ENCODE data around the gene ABCA9. TPM values are rescaled to one million over a fixed set of nuclear protein-coding genes. Genes with fewer than 3 reads are reported as not detected.
A peak's percentile ranks its signal among the peaks of the same experiment; 100 is the strongest.

ABCA9 gene
- total and polyA plus RNA-seq, 2 experiments from 2014 or later: 0.24 to 0.65 TPM

- in situ Hi-C loops (cut with MboI): no loop called here
- H3K4me1 ChIP-seq (ENCODE audit: insufficient read depth): peaks cover 5% of the 10 kb centered on the region
- no peak overlapping the region for H3K4me2 ChIP-seq (ENCODE audit: unreplicated experiment)
- H3K27me3 ChIP-seq (replicated peaks; ENCODE audit: insufficient read depth): no peaks in the 10 kb centered on the region
- no peak overlapping the region for H2AFZ ChIP-seq
- TF ChIP-seq EZH2 (IDR thresholded peaks at IDR 0.05; ENCODE audit: insufficient read depth, poor library complexity, severe bottlenecking): no peak
- TF ChIP-seq EZH2phosphoT487 (IDR thresholded peaks at IDR 0.05; ENCODE audit: insufficient read depth, low read depth): no peak
- 81 to 83% methylated on average over 5 of the region's 5 CpGs for WGBS, 2 experiments (ENCODE audit: low coverage in 1 of 2, low lambda C conversion rate in 2 of 2, missing lambda C conversion rate in 2 of 2)
- H3K9me3 ChIP-seq (ENCODE audit: low read depth): no peaks in the 10 kb centered on the region
- no peaks in the 10 kb centered on the region for H3K9me2 ChIP-seq (ENCODE audit: insufficient read depth)
- H3K9ac ChIP-seq: no peak overlapping the region
- no peaks in the 10 kb centered on the region for H3K36me3 ChIP-seq (ENCODE audit: low read depth)
- no peaks in the 10 kb centered on the region for H3K79me2 ChIP-seq (ENCODE audit: insufficient read depth)
- H3K27ac ChIP-seq: no peak overlapping the region
- H4K20me1 ChIP-seq (ENCODE audit: insufficient read depth): no peaks in the 10 kb centered on the region
- peaks cover 4% of the 10 kb centered on the region; the same call in 1 of the 2 replicates for H3F3A ChIP-seq (ENCODE audit: insufficient read depth)
- H3K4me3 ChIP-seq: no peak overlapping the region
- no peak for DNase-seq
Measured at GRCh38 chr17:69042308-69042707, 18.4 kb downstream of the ABCA9 start.

DNA sequence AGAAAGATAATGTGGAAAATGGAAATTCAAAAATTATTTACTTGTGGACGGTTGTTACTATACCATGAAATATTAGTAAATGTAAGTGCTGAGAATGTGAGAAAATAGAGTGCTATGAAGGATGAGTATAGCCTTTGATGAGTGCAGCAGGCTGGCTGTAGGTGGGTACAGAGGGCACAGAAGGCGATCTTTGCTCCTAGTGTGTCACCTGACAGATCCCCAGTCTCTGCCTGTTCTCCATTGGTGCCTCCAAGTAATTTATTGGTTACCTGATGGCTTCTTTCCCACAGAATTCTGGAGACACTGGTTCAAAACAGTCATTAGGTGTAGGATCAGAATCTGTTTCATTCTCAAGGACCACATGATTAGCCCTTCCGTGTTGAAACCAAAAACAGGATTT is 28.9 kb downstream of the ABCA9 start:
- WGBS, 2 experiments (ENCODE audit: low coverage in 1 of 2, low lambda C conversion rate in 2 of 2, missing lambda C conversion rate in 2 of 2): 93 to 96% methylated on average over 3 of the region's 3 CpGs
- H3K9me2 ChIP-seq (ENCODE audit: insufficient read depth): 0 out of 2 replicates have a peak, but pooled peaks cover 5% of the 10 kb centered on the region
- H3K27ac ChIP-seq: no peak overlapping the region
- H3K79me2 ChIP-seq (ENCODE audit: insufficient read depth): no peaks in the 10 kb centered on the region
- no peak overlapping the region for H3K4me2 ChIP-seq (ENCODE audit: unreplicated experiment)
- no peak overlapping the region for H2AFZ ChIP-seq
- in situ Hi-C loops (cut with MboI): no loop called here
- no peaks in the 10 kb centered on the region; the same call in 1 of the 2 replicates for H3K4me1 ChIP-seq (ENCODE audit: insufficient read depth)
- no peaks in the 10 kb centered on the region for H4K20me1 ChIP-seq (ENCODE audit: insufficient read depth)
- no peak for DNase-seq
- no peak overlapping the region for H3K4me3 ChIP-seq
- H3K27me3 ChIP-seq (replicated peaks; ENCODE audit: insufficient read depth): no peaks in the 10 kb centered on the region
- H3F3A ChIP-seq (ENCODE audit: insufficient read depth): no peaks in the 10 kb centered on the region
- no peaks in the 10 kb centered on the region for H3K9me3 ChIP-seq (ENCODE audit: low read depth)
- TF ChIP-seq EZH2 (IDR thresholded peaks at IDR 0.05; ENCODE audit: insufficient read depth, poor library complexity, severe bottlenecking) (no peak), EZH2phosphoT487 (IDR thresholded peaks at IDR 0.05; ENCODE audit: insufficient read depth, low read depth) (no peak)
- no peaks in the 10 kb centered on the region for H3K36me3 ChIP-seq (ENCODE audit: low read depth)
- no peak overlapping the region for H3K9ac ChIP-seq

DNA sequence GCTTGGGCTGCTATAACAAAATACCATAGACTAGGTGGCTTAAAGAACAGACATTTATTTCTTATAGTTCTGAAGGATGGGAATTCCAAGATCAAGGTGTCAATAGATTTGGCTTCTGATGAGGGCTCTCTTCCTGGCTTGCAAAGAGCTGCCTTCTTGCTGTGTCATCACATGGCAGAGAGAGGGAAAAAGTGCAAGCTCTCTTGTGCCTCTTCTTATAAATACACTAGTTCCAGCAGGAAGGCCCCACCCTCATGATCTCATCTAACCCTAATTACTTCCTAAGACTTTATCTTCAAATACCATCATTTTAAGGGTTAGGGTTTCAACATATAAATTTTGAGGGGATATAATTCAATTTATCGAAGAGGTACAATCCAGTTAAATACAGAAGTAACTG is 30.6 kb downstream of the ABCA9 start:
- no peak overlapping the region for H3K9ac ChIP-seq
- 96 to 100% methylated on average over 1 of the region's 1 CpG for WGBS, 2 experiments (ENCODE audit: low coverage in 1 of 2, low lambda C conversion rate in 2 of 2, missing lambda C conversion rate in 2 of 2)
- H3K4me1 ChIP-seq (ENCODE audit: insufficient read depth): no peaks in the 10 kb centered on the region; the same call in 1 of the 2 replicates
- 0 out of 2 replicates have a peak, but pooled peaks cover 5% of the 10 kb centered on the region for H3K9me2 ChIP-seq (ENCODE audit: insufficient read depth)
- H3K4me2 ChIP-seq (ENCODE audit: unreplicated experiment): no peak overlapping the region
- no peaks in the 10 kb centered on the region for H4K20me1 ChIP-seq (ENCODE audit: insufficient read depth)
- no peaks in the 10 kb centered on the region for H3K27me3 ChIP-seq (replicated peaks; ENCODE audit: insufficient read depth)
- H3K9me3 ChIP-seq (ENCODE audit: low read depth): no peaks in the 10 kb centered on the region
- H3K4me3 ChIP-seq: no peak overlapping the region
- H3F3A ChIP-seq (ENCODE audit: insufficient read depth): no peaks in the 10 kb centered on the region
- no peaks in the 10 kb centered on the region for H3K79me2 ChIP-seq (ENCODE audit: insufficient read depth)
- TF ChIP-seq EZH2phosphoT487 (IDR thresholded peaks at IDR 0.05; ENCODE audit: insufficient read depth, low read depth): no peak
- TF ChIP-seq EZH2 (IDR thresholded peaks at IDR 0.05; ENCODE audit: insufficient read depth, poor library complexity, severe bottlenecking): no peak
- no peak overlapping the region for H3K27ac ChIP-seq
- H2AFZ ChIP-seq: no peak overlapping the region
- in situ Hi-C loops (cut with MboI): no loop called here
- peak; percentile 25 for DNase-seq
- no peaks in the 10 kb centered on the region for H3K36me3 ChIP-seq (ENCODE audit: low read depth)

GRCh38 chr17:69018687-69019086 is 42.0 kb downstream of the ABCA9 start:
- Histone ChIP-seq H3K4me2 (ENCODE audit: unreplicated experiment) (no peak overlapping the region), H3K9ac (no peak overlapping the region), H3F3A (ENCODE audit: insufficient read depth) (0 out of 2 replicates have a peak, but pooled peaks cover under 1% of the 10 kb centered on the region), H3K27me3 (replicated peaks; ENCODE audit: insufficient read depth) (no peaks in the 10 kb centered on the region), H3K4me3 (no peak overlapping the region), H4K20me1 (ENCODE audit: insufficient read depth) (no peaks in the 10 kb centered on the region), H3K36me3 (ENCODE audit: low read depth) (no peaks in the 10 kb centered on the region), H3K27ac (no peak overlapping the region), H3K4me1 (ENCODE audit: insufficient read depth) (peaks cover 2% of the 10 kb centered on the region; the same call in 1 of the 2 replicates), H3K9me3 (ENCODE audit: low read depth) (no peaks in the 10 kb centered on the region), H3K9me2 (ENCODE audit: insufficient read depth) (no peaks in the 10 kb centered on the region), H2AFZ (no peak overlapping the region), H3K79me2 (ENCODE audit: insufficient read depth) (no peaks in the 10 kb centered on the region)
- 83 to 94% methylated on average over 1 of the region's 1 CpG for WGBS, 2 experiments (ENCODE audit: low coverage in 1 of 2, low lambda C conversion rate in 2 of 2, missing lambda C conversion rate in 2 of 2)
- in situ Hi-C loops (cut with MboI): no loop called here
- DNase-seq: no peak
- no peak for TF ChIP-seq EZH2 (IDR thresholded peaks at IDR 0.05; ENCODE audit: insufficient read depth, poor library complexity, severe bottlenecking)
- TF ChIP-seq EZH2phosphoT487 (IDR thresholded peaks at IDR 0.05; ENCODE audit: insufficient read depth, low read depth): no peak

Measured in GM23248 (cell line).